GM20000 (cell line): ENCODE results near the gene ZNF628.

Experiments used
- DNase-seq: peaks from one replicate; pipeline ENCODE4 v3.0.0; 2012; ENCODE audit warnings: low spot score
- CTCF ChIP-seq: IDR thresholded peaks from 2 replicates; pipeline ENCODE4 v1.5.1; 2012; ENCODE audit warnings: mild to moderate bottlenecking, control low read depth; ENCODE audit errors: extremely low read depth, missing control alignments

The ZNF628 gene

GRCh38 chr19:55526216-55527196, 50.1 kb downstream of the ZNF628 start:
- TF ChIP-seq CTCF = no peak
- peak; percentile 10 for DNase-seq

DNA sequence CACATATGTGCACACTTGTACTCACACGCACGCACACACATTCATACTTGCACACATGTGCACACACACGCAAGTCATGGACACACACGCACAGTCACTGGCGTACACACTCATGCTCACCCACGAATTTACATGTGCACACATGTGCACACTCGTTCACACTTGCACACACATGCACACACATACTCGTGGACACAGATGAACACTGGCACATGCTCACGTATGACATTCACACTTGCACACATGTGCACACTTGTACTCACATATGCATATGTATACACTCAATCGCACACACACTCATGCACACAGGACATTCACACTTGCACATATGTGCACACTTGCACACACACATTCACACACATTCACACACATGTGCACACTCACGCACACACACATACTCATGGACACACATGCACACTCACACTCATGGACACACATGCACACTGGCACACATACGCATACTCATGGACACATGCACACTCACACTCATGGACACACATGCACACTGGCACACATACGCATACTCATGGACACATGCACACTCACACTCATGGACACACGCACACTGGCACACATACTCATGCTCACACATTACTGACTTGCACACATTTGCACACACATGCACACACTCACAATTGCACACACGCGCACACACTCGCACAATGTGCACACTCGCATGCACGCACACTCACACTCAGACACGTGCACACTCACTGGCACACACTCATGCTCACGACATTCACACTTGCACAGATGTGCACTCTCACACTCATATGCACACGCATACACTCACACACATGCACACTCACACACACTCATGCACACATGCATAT, 51.0 kb downstream of the ZNF628 start:
- no peak for TF ChIP-seq CTCF
- no peak for DNase-seq

- TF ChIP-seq CTCF = no peak
- DNase-seq = no peak
Measured at GRCh38 chr19:55528030-55528803, 51.8 kb downstream of the ZNF628 start.

DNA sequence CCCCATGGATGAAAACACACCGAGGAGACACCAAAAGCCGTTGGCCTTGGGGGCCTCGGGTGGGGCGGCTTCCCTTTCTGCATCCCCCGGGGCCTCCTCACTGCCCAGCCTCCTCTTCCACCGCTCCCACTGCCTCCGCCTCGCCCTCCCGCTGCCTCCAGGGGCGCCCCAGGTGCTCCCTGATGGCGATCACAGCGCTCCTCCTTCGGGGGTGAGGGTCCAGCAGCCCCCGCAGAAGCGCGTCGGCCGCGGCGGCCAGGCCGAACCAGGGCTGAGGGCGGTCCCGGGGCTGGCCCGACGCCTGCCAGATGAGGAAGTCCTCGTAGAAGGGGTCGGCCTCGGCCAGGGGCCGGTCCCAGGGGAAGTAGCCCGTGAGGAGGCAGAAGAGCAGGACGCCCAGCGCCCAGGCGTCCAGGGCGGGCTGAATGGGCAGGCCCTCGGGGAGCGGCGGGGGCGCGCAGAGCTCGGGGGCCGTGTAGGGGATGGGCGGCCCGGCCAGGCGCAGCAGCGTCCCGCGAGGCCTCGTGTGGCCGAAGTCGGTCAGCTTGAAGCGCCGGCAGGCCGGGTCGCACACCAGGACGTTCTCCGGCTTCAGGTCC, 53.3 kb downstream of the ZNF628 start:
- no peak for TF ChIP-seq CTCF
- no peak for DNase-seq

DNA sequence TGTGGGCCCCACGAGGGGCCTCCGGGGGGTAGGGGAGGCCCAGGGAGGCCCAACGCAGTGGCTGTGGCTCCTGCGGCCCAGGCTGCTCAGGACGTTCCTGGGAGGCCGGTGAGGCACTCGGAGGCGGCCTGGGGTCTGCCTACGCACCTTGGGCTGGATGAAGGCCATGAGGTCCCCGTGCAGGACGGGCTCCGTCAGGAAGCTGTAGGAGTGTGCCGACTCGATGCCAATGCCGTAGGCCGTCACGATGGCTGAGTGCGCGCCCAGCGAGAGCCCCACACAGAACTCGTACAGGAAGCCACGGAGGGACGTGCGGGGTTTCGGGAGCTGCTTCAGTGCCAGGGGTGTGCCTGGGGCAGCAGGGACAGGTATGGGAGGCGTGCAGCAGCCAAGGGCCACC, 54.6 kb downstream of the ZNF628 start:
- TF ChIP-seq CTCF = no peak
- no peak for DNase-seq
